ENCODE results near the gene ITPRIPL2.
A peak's percentile ranks its signal among the peaks of the same experiment; 100 is the strongest.

Gene ITPRIPL2

GRCh38 chr16:19145010-19145409, 31.2 kb downstream of the ITPRIPL2 start:
- DNase-seq, result no peak

DNA sequence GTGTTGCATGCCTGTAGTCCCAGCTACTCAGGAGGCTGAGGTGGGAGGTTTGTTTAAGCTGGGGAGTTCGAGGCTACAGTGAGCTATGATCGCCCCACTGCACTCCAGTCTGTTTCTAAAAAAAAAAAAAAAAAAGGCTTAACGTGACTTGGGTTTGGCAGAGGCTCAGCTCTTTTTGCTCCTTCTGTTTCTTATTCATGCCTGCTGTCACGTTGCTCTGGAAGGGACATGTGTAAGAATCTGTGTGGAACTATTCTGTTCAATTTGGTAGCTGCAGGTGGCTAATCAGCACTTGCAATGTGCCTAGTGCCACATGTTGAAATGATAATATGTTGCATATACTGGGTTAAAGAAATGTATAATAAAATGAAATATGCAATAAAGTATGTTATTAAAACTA, 33.4 kb downstream of the ITPRIPL2 start:
- DNase-seq, result no peak

DNA sequence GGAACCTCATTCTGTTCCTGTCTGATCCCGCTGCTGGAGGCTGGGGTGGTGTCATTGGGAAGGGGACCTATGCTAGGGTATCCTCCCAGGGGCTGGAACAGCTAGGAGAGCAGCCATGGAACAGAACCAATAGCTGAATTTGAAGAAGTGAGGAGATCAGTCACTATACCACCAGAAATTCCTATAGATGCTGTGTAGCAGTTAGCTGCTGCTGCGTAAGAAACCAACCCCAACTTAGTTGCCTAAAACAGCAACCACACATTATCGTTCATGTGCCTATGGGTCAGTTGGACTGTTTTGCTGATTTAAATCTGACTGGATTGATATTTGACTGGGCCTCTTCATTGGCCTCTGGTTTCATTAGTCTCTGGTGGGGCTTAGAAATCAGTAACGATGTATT, 33.9 kb downstream of the ITPRIPL2 start:
- DNase-seq, result no peak

GRCh38 chr16:19148189-19148588, 34.4 kb downstream of the ITPRIPL2 start:
- DNase-seq, result no peak

DNA sequence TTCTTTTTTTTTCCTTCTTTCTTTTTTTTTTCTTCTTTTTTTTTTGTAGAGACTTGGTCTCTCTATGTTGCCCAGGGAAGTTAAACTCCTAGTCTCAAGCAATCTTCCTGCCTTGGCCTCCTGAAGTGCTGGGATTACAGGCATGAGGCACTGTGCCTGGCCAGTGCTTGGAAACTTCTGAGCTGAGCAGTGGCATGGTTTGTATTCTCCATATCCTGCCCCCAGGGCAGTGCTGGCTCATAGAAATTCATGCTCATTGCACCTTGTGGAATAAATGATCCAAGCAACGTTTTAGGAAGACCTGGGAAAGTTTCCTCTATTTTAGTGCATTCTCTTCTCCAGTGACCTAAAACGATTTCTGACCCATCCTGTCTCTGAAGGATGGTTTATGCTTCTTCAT, 37.5 kb downstream of the ITPRIPL2 start:
- no peak for DNase-seq

GRCh38 chr16:19152042-19152441, 38.3 kb downstream of the ITPRIPL2 start:
- DNase-seq, result no peak

DNA sequence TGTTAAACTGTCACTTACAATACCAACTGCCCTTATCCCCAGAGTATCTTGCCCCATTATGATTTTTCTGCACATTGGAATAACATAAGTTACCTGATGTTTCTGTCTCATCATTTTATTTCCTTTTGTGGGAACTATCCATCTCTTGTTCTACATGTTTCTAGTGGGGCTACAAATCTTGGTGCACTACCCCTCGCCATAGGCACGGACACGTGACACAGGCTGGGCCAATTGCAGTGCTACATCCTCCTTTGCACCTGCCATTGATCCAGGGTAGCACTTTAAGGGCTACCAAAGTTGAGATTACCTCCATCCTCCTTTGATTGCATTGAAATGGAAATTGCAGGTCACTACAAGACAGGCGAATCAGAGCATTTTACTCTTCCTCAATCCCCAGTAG, 40.1 kb downstream of the ITPRIPL2 start:
- DNase-seq, result no peak

DNA sequence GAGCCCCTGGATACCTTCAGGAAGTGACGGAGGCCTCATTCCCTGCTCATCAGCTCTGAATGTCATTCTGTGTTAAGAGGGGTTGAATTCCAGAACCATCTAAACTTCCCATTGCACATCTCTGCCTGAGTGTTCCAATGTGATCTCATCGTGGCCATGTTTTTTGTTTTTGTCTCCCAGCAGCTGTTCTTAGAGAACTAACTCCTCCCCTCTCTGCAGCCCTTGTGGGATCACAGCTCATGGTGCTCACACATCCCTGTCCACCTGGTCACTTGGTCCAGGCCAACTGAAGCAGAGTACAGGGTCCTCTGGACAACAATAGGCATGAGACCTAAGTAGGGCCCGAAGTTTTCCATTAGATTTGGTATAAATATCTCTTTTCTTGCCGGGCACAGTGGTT, 48.3 kb downstream of the ITPRIPL2 start:
- DNase-seq, result no peak

DNA sequence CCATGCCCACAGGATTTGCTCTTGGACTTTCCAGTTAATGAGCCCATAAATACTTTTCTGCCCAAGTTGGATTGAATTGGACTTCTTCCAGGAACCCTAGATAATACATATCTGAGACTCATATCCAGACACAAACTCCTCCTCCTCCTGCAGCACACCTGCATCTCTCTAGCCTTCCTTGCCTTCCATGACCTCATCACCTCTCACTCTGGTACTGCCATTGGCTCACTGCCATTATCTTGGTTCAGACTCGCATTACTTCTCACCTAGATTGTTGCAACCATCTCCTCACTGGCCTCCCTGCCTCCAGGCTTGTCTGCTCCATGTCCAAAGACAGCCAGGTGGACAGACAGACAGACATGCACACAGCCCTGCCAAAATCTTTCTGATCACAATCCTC, 49.5 kb downstream of the ITPRIPL2 start:
- no peak for DNase-seq

- DNase-seq, result no peak
Observed at GRCh38 chr16:19164285-19164684, 50.5 kb downstream of the ITPRIPL2 start.

- DNase-seq, result no peak
Observed at GRCh38 chr16:19165101-19165500, 51.3 kb downstream of the ITPRIPL2 start.

DNA sequence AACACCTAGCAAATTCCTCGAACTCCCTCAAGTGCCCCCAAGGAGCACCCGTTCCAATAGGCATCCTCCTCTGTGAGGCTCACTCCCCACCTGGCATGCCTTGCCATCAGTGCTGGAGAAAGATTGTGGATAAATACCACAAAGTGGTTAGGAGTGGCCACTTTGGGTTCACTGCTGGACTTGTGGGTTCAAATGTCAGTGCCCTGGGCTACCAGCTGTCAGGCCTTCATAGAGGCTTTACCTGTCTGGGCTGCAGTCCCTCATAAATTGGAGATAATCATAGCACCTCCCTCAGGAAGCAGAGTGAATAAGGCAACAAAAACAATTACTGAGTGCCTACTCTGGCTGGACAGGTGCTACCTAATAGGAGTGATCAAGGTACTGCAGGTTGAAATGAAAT, 52.7 kb downstream of the ITPRIPL2 start:
- peak; percentile 33 for DNase-seq

GRCh38 chr16:19167710-19168370, 54.1 kb downstream of the ITPRIPL2 start, which contains the start of gene SYT17:
TSS of gene SYT17 (plus strand) at chr16:19168240. CDS start at chr16:19168647, 407 bp downstream.
- peak; percentile 62 for DNase-seq

- peak; percentile 70 for DNase-seq
Observed at GRCh38 chr16:19168371-19169081, 54.8 kb downstream of the ITPRIPL2 start.

DNA sequence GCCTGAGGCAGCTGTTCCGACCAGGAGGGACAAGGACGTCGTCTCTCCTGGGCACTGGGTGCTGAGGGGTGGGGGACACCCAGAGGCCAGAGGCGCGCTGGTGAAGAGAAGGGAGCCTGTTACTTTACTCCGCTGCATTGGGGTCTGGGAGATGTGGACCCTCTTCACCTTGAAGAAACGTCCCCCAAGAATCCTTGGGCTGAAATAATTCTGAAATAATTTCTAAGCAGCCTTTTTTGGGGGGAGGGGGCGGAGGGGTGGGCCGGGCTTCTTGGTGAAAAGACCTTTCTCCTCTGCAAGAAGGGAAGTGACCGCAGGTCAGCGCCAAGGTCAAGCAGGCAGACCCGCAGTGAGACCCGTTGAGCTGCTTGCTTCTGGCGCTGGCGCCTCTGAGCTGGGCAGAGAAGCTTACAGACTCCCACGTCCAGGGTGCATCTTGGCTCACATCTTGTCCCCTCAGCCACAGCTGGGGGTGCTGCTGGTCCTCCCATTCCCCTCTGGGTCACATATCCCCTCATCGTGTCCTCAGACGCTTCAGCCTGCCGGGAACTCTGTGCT, 55.4 kb downstream of the ITPRIPL2 start:
- peak; percentile 21 for DNase-seq

- no peak for DNase-seq
Observed at GRCh38 chr16:19170043-19170655, 56.4 kb downstream of the ITPRIPL2 start.

Measured in DMS79 treated with DMSO at 0.1 percent for 48 hours (cell line).